SKM-1 (cell line): ENCODE measurements around the gene DNAI2.

Experiments
- DNase-seq: peaks from one replicate; lab custom pipeline; 2025; ENCODE audit not compliant: unreplicated experiment; lab: John Stamatoyannopoulos, UW

Gene DNAI2

DNA sequence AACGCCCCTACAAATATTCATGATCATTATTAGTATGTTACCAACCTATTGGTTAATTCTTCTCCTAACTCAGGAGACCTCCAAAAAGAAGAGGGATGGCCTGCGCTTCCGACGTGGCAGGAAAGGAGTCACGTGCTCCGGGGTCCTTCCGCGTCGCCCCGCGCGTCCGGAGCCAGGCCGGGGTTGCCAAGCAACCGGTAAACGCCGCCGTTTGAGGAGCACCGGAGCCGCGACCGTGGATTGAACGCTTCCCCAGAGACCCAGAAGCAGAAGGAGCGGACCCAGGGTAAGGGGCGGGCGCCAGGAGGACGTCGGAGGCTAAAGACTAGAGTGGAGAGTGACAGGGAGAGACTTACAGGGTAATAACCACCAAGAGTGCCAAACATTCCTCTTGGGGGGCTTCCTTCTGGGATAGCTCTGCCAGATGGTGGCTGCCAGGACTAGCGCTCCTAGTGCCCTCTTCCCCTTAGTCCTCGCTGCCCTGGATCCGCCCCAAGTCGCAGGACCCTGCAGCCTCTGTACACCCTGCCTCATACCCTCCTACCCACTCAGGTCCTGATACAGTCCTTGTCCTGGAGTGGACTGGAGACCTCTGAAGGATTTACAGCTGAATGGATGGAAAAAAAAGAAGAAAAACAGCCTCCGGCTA is at the start of gene DNAI2:
Gene DNAI2 (plus strand): TSS at position 175 of the 649 bp plus-strand sequence. CDS start 7,584 bp downstream, outside the sequence.
- DNase-seq: no peak

GRCh38 chr17:74224959-74225725 is 48.9 kb upstream of the DNAI2 start:
- no peak for DNase-seq

GRCh38 chr17:74226252-74226651 is 47.8 kb upstream of the DNAI2 start:
- no peak for DNase-seq

DNA sequence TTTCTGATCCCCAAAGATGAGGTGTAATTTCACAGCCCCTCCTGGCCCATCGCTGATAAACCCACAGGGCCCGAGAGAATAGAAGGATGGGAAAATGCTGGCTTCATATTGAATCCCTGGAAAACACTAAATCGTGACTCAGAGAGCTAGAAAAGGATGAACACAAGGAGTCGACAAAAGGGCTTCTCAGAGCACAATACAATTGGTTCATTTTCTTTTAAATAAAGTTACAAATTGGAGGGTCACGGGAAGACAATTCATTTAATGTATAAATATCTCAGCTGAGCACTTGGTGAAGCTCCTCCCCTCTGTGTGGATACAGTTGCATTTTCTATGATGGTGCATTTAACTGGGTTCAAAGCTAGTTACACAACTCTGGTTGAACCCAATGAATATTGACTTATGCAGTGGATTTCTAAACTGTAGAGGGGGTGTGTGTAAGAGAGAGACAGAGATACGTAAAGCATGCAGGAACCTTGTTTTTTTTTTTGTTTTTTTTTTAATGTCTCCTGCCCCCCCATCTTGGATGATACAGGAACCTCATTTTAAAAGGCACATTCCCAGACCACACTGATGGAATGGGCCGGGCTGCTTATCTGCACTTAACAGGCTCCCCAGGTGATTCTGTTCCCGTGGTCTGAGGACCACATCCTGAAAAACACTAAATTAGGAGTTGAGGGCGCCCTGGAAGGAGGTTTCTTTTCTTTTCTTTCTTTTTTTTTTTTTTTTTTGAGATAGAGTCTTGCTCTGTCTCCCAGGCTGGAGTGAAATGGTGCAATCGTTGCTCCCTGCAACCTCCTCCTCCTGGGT is 46.6 kb upstream of the DNAI2 start:
- DNase-seq: no peak

- no peak for DNase-seq
These were observed 45.6 kb upstream of the DNAI2 start for GRCh38 chr17:74228306-74228978.

GRCh38 chr17:74230896-74231295 is 43.1 kb upstream of the DNAI2 start:
- no peak for DNase-seq

DNA sequence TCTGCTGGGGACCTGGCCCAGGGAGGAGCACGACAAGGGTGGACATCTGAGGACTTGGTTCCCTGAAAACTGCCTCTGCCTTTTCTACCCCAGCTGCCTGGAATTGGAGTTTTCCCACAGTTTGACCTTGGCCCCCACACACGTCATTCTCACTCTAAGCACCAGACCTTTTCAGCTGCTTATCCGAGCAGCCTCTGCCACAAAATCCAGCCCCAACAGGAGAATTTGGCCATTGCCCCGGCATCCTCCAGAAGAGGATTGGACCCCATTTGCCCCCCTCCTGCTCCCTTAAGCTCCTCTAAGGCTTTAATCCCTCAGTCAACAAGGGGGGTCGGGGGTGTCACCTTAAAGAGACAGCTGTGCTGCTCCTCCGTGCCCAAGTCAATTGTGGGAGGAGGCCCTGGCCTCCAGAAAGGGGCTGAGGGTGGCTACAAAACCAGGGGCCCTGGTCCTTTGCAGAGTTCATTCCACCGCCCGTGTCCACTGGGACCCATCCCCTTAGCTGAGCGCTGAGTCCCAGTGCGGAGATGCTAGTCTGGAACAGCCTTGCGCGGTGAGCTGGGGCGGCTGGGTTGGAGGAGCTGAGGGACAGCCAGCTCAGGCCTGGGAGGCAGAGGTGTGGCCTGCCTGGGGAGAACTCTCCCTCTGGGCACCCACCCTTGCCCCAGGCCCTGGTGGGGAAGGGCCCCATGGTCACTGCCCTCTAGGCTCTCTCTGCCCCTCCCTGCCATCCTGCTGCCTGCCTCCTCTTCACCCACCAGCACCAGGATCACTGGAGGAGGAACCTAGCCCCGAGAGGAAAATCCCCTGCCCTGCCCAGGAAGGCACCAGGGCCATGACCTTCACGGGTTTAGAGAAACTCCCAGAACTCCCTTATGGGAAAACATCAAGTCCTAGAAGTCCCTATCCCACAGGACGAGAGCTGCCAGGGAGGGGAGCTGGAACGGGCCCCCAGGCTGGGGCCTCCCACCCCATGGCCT is 41.8 kb upstream of the DNAI2 start:
- DNase-seq: no peak

DNA sequence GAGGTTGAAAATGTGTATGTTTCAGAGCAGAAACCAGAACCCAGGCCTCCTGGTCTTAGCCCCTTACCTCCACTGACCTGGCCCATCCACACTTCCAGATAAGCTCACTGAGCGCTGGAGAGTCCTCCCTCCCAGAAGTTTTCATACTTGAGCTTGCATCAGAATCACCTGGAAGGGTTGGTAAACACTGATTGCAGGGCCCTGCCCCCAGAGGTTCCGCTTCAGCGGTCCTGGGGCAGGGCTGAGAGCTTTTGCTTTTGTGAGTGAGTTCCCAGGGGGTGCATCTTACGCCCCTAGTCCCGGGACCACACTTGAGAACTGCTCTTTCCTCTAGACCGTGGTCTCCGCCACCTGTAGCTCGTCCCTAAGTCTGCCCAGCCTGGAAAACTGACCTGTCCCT is 40.1 kb upstream of the DNAI2 start:
- DNase-seq: no peak

GRCh38 chr17:74234486-74234885 is 39.5 kb upstream of the DNAI2 start:
- DNase-seq: no peak

- no peak for DNase-seq
These were observed 38.9 kb upstream of the DNAI2 start for GRCh38 chr17:74235040-74235581.

GRCh38 chr17:74235911-74236371 is 38.1 kb upstream of the DNAI2 start:
- DNase-seq: no peak

- DNase-seq: no peak
These were observed 36.7 kb upstream of the DNAI2 start for GRCh38 chr17:74237321-74237720.

- peak; percentile 9 for DNase-seq
These were observed 34.9 kb upstream of the DNAI2 start for GRCh38 chr17:74239172-74239571.

DNA sequence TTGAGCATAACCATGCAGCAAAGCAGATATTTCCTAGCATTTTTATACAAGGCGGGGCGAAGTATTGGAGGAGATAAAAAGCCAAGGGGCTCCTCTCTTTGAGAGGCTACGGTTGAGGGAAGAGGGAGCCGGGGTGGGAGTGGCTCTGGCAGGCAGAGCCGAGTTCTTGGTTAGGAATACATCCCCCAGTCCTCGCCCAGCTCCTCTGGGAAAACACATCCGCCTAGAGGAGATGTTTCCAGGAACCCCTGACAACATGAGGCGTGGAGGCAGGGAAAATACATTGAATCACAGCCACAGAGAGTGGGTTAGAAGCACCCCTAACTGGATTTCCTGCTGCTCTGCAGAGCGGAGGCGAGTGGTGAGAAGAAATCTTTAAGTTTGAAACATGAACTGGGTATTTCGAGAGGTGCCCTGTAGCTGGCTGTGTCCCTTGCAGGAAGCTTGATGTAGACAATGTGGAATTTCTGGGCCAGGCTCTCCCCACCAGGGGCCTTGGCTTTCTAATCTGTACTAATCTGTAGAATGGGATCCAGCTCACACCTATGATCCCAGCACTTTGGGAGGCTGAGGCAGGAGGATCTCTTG is 33.3 kb upstream of the DNAI2 start:
- no peak for DNase-seq

DNA sequence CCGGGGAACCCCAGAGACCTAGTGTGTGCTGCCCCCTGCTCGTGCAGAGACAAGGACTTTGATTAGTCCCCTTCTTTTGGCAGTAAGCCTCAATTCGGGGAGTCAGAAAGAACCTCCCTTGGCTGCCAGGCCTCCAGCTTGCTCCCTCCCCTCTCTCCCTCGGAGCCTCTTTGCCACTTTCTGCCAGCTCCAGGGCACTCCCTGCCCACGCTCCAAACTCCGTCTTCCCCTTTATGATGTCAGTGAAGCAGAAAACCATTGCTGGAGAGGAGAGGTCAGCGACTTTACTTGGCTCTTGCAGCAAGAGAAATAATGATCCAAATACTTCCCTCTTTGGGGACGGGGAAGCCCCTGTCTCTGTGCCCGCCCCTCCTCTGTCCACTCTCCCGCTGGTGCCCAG is 32.6 kb upstream of the DNAI2 start:
- DNase-seq: no peak

DNA sequence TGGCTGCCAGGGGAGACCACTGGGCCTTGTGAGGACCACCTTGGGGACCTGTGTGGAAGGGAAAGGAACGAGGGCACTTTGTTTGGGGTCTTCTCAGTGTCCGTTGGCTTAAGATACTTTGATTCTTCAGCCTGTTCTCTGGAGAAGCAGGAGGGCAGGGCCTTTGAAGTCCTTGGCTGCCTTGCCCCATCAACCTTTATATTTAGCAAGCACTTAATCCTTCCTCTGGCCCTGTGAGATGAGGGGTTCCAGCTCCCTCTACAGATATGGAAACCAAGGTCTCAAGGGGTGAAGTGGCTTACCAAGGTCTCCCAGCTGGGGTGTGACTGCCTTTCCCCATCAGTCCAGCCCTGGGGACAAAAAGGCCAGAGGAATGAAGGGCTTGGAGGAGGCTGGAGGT is 32.2 kb upstream of the DNAI2 start:
- no peak for DNase-seq

DNA sequence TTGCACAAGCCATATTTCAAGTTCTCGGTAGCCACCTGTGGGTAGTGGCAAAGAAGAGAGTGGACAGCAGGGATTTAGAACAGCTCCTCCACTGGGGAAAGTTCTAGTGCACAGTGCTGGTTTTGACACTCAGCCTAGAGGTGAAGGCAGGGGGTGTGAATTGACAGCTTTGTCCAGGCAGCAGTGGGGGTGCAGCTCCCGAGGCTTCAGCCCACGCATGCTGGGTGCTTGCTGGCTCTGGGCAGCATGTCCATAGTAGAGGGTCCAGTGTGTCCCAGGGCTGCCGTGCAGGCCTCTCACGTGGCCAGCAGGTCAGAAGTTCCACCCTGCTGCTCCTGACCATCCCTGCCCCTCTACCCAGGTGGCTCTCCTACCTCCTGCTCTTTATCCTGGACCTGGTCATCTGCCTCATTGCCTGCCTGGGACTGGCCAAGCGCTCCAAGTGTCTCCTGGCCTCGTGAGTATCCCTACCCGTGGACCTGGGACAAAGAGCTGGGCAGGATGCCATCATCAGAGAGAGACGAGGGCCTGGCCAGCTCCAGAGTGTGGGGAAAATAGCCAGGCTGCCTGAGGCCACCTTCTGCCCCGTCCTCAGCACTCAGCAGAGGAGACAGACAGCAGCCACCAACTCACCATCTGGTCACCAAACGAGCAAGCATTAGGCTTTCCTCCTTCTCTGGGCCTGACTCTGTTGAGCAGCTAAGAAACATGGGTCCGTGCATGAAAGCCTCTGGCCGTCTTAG is 30.9 kb upstream of the DNAI2 start:
- DNase-seq: no peak

DNA sequence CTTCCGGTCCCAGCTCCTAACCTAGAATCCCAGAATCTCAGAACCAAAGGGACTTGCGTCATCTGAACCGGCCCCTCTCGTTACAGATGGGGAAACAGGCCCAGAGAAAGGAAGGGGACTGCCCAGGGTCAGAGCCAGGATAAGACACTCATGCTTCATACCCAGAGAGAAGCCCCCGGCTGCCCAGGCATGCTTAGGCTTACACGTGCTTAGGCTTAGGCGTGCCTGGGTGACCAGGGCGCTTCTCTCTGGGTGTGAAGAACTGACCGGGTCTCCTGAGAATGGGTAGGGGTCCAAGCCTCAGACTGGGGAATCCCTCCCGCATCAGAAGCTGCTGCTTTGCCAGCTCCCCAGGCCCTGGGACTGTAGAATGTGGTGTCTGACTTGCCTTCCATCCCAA is 29.9 kb upstream of the DNAI2 start:
- DNase-seq: no peak

GRCh38 chr17:74244548-74244947 is 29.5 kb upstream of the DNAI2 start:
- DNase-seq: no peak
